ENCODE data around the gene POU6F2.

Gene POU6F2

GRCh38 chr7:39265641-39266591 is 288.2 kb downstream of the POU6F2 start:
- in situ Hi-C loops (cut with MboI; ENCODE audit: low pct_unique_long_range_greater_than_20kb, low sequenced_read_pairs, unreplicated experiment), result no loop called here

GRCh38 chr7:39269034-39269433 is 291.3 kb downstream of the POU6F2 start:
- DNase-seq (ENCODE audit: low spot score), result no peak
- no peak for TF ChIP-seq CTCF (IDR thresholded peaks at IDR 0.05; ENCODE audit: extremely low read depth, insufficient read depth, missing control alignments)
- in situ Hi-C loops (cut with MboI; ENCODE audit: low pct_unique_long_range_greater_than_20kb, low sequenced_read_pairs, unreplicated experiment), result no loop called here

More at GRCh38 chr7:39265641-39266591, 288.2 kb downstream of the POU6F2 start:
- no peak for TF ChIP-seq CTCF (IDR thresholded peaks at IDR 0.05; ENCODE audit: extremely low read depth, insufficient read depth, missing control alignments)
- no peak for DNase-seq (ENCODE audit: low spot score)

GRCh38 chr7:39270018-39270417 is 292.3 kb downstream of the POU6F2 start:
- DNase-seq (ENCODE audit: low spot score), result no peak
- TF ChIP-seq CTCF (IDR thresholded peaks at IDR 0.05; ENCODE audit: extremely low read depth, insufficient read depth, missing control alignments), result no peak
- in situ Hi-C loops (cut with MboI; ENCODE audit: low pct_unique_long_range_greater_than_20kb, low sequenced_read_pairs, unreplicated experiment), result no loop called here

GRCh38 chr7:39271402-39271801 is 293.7 kb downstream of the POU6F2 start:
- no peak for DNase-seq (ENCODE audit: low spot score)
- in situ Hi-C loops (cut with MboI; ENCODE audit: low pct_unique_long_range_greater_than_20kb, low sequenced_read_pairs, unreplicated experiment), result no loop called here
- no peak for TF ChIP-seq CTCF (IDR thresholded peaks at IDR 0.05; ENCODE audit: extremely low read depth, insufficient read depth, missing control alignments)

- no peak for TF ChIP-seq CTCF (IDR thresholded peaks at IDR 0.05; ENCODE audit: extremely low read depth, insufficient read depth, missing control alignments)
- DNase-seq (ENCODE audit: low spot score), result no peak
- in situ Hi-C loops (cut with MboI; ENCODE audit: low pct_unique_long_range_greater_than_20kb, low sequenced_read_pairs, unreplicated experiment), result no loop called here
These were observed 294.4 kb downstream of the POU6F2 start for GRCh38 chr7:39272111-39272510.

GRCh38 chr7:39272691-39273090 is 295.0 kb downstream of the POU6F2 start:
- no peak for DNase-seq (ENCODE audit: low spot score)
- TF ChIP-seq CTCF (IDR thresholded peaks at IDR 0.05; ENCODE audit: extremely low read depth, insufficient read depth, missing control alignments), result no peak
- in situ Hi-C loops (cut with MboI; ENCODE audit: low pct_unique_long_range_greater_than_20kb, low sequenced_read_pairs, unreplicated experiment), result no loop called here
